RWPE1 (cell line): ENCODE measurements around the gene A1BG.

Source experiments
- CTCF ChIA-PET: fragments of 350-600 bp; sonication (Branson Sonifier 250); formaldehyde crosslinking; extraction: SDS; loops from one replicate; lab custom pipeline; 2021; lab: Yijun Ruan, JAX
- POLR2A ChIA-PET: fragments of 400-600 bp; formaldehyde crosslinking; extraction: SDS; loops from one replicate; lab custom pipeline; 2020; ENCODE audit warnings: antibody characterized with exemption; ENCODE audit not compliant: low non-redundant PET; lab: Yijun Ruan, JAX
- DNase-seq: peaks from one replicate; pipeline ENCODE4 v3.0.0; 2012; ENCODE audit warnings: low spot score
- H3K27ac ChIP-seq: fragments of 450-650 bp; 2 replicates; pipeline ENCODE4 v1.5.1; 2017
- CTCF ChIP-seq: fragments of 450-650 bp; conservative IDR thresholded peaks from 2 replicates; pipeline ENCODE4 v1.5.1; 2017; ENCODE audit warnings: low read depth, mild to moderate bottlenecking

The A1BG gene

GRCh38 chr19:58362272-58362994 is 9.1 kb upstream of the A1BG start, which contains the start of gene ZNF497:
Gene ZNF497, minus strand, starts transcription at chr19:58362751. Its CDS starts 5,116 bp downstream, at chr19:58357635.
- no peak for TF ChIP-seq CTCF
- POLR2A ChIA-PET: interaction anchor here (0.9 to 1.3 kb wide), 5 partner anchors 9 to 181 kb away, joined by 3 to 5 read pairs (median 4); partner anchors contain the start of genes TRIM28 and ZSCAN22
- CTCF ChIA-PET: interaction anchor here (0.5 to 1.0 kb wide), 3 partner anchors 9 to 46 kb away, joined by 3 to 4 read pairs (median 3); partner anchors contain the start of gene ZNF584
- DNase-seq: peak; percentile 97
- H3K27ac ChIP-seq: peak within 1 kb of the TSS; percentile 97

- DNase-seq: peak; percentile 55
- CTCF ChIA-PET: interaction anchor here (0.9 to 1.0 kb wide), 2 partner anchors 13 to 47 kb away, joined by 3 to 4 read pairs; partner anchors contain the start of gene ZNF584
- no peak for TF ChIP-seq CTCF
- H3K27ac ChIP-seq: peak overlapping the region; percentile 97
- POLR2A ChIA-PET: interaction anchor here (1.3 kb wide), 1 partner anchor 35 kb away, joined by 4 read pairs; the partner anchor contains the start of gene ZSCAN22
These were observed 8.6 kb upstream of the A1BG start for GRCh38 chr19:58361900-58362271.

GRCh38 chr19:58357481-58358145 is 4.3 kb upstream of the A1BG start:
- DNase-seq: no peak
- TF ChIP-seq CTCF: no peak
- CTCF ChIA-PET: interaction anchor here (0.7 kb wide), 1 partner anchor 15 kb away, joined by 3 read pairs; no protein-coding TSS in a partner anchor
- POLR2A ChIA-PET: no interaction called here
- H3K27ac ChIP-seq: no peak overlapping the region; the same call in 1 of the 2 replicates

- no peak for DNase-seq
- H3K27ac ChIP-seq: no peak overlapping the region
- POLR2A ChIA-PET: no interaction called here
- TF ChIP-seq CTCF: no peak
- CTCF ChIA-PET: interaction anchor here (0.7 kb wide), 1 partner anchor 14 kb away, joined by 3 read pairs; no protein-coding TSS in a partner anchor
These were observed 3.6 kb upstream of the A1BG start for GRCh38 chr19:58356766-58357480.

- POLR2A ChIA-PET: interaction anchor here (0.6 kb wide), 1 partner anchor 164 kb away, joined by 3 read pairs; no protein-coding TSS in a partner anchor
These were observed 2.8 kb upstream of the A1BG start for GRCh38 chr19:58355908-58356765.

More at GRCh38 chr19:58355908-58356765, 2.8 kb upstream of the A1BG start:
- no peak overlapping the region for H3K27ac ChIP-seq
- CTCF ChIA-PET: no interaction called here
- TF ChIP-seq CTCF: no peak
- no peak for DNase-seq
